HL-60 (cell line): ENCODE results near the gene MALL.

Experiments
- CTCF ChIP-seq: IDR thresholded peaks from one replicate; pipeline ENCODE4 v1.5.1; 2011; ENCODE audit warnings: low read length, control low read depth, inconsistent platforms; ENCODE audit not compliant: insufficient read depth
- GABPA ChIP-seq: IDR thresholded peaks from 2 replicates; pipeline ENCODE4 v1.6.1; 2012; ENCODE audit warnings: low read depth
- POLR2AphosphoS5 ChIP-seq: IDR thresholded peaks from 2 replicates; pipeline ENCODE4 v1.6.1; 2012; ENCODE audit warnings: low read depth
- REST ChIP-seq: IDR thresholded peaks from 2 replicates; pipeline ENCODE4 v1.6.1; 2012; ENCODE audit warnings: low read depth; ENCODE audit not compliant: insufficient replicate concordance
- SPI1 ChIP-seq: IDR thresholded peaks from 2 replicates; pipeline ENCODE4 v1.6.1; 2012; ENCODE audit warnings: low read depth, mild to moderate bottlenecking, borderline replicate concordance

- TF ChIP-seq POLR2AphosphoS5, result no peak
- no peak for TF ChIP-seq CTCF
- TF ChIP-seq GABPA, result no peak
- TF ChIP-seq REST, result no peak
- no peak for TF ChIP-seq SPI1
Measured at GRCh38 chr2:110101280-110101844, 14.3 kb downstream of the MALL start.
